Right cardiac atrium (tissue), 5 donors: Measurements from ENCODE around the gene NGEF. TPM values are rescaled to one million over a fixed set of nuclear protein-coding genes. Genes with fewer than 3 reads are reported as not detected.
A peak's percentile ranks its signal among the peaks of the same experiment; 100 is the strongest.

ENCODE experiments used
- ATAC-seq, 2 donors: fragments of 200-7000 bp; cut with Tn5 transposase; one replicate each; pipeline versions ENCODE4 v1.8.0 to v1.9.1; 2020; ENCODE audit warnings: moderate library complexity in 2 of 2, mild to moderate bottlenecking in 1 of 2
- DNase-seq, 3 donors: peaks; one replicate each; pipeline ENCODE4 v3.0.0-alpha.2; 2020
- H3K27ac ChIP-seq: one replicate; pipeline ENCODE4 v1.5.1; 2013; ENCODE audit warnings: mild to moderate bottlenecking, low read length, control low read depth, moderate library complexity
- H3K27me3 ChIP-seq: one replicate; pipeline ENCODE4 v1.6.1; 2013; ENCODE audit not compliant: control insufficient read depth, insufficient read depth
- H3K4me1 ChIP-seq: one replicate; pipeline ENCODE4 v1.6.1; 2013; ENCODE audit warnings: low read length; ENCODE audit not compliant: control insufficient read depth, insufficient read depth
- H3K4me3 ChIP-seq: one replicate; pipeline ENCODE4 v1.5.1; 2013; ENCODE audit warnings: low read length, control low read depth
- H3K9me3 ChIP-seq: one replicate; pipeline ENCODE4 v1.6.1; 2013; ENCODE audit warnings: low read length; ENCODE audit not compliant: control insufficient read depth
- WGBS: extraction: QIAGEN DNeasy Blood & Tissue Kit; methylation state at CpG from one replicate; pipeline ENCODE4 v1.1.7; 2013; 5-methylcytosine and 5-hydroxymethylcytosine counted together
- intact Hi-C, 4 donors: fragments of 100-400 bp; cut with DNase I; formaldehyde crosslinking; loops; one replicate each; pipeline versions ENCODE4 v1.11.0 to v1.14.0; 2022 to 2023
- polyA plus RNA-seq: library from polyadenylated mRNA; stranded (reverse); fragments of 200-250 nt; gene quantifications from one replicate; pipeline ENCODE4 v1.2.3, GENCODE V29; 2013
- total RNA-seq, 4 donors: library from RNA; stranded (reverse); fragmentation: NEBNext Ultra II Directional; extraction: Animal tissue kit (Norgen Biotek cat#: 25700); gene quantifications; one replicate each; pipeline ENCODE4 v1.2.1, GENCODE V29; 2021
- donor health status: healthy with polysubstance abuse.
- donor health status: DM: no; HTN: yes; CAD: no.
- donor health status: DM: no; HTN: no; CAD: no.
- donor health status: DM: no; HTN: yes; CAD: no; lungs with severe emphysema.
- donor health status: DM: yes; HTN: yes; CAD: no.

NGEF gene
- total and polyA plus RNA-seq, 5 donors: 1.5 to 4.2 (median 2.7) TPM

GRCh38 chr2:232929303-232930058, 83.6 kb downstream of the NGEF start:
- no peak for ATAC-seq
- intact Hi-C loops: no loop called here
- DNase-seq: no peak
- Histone ChIP-seq H3K4me1 (peaks cover 3% of the 10 kb centered on the region), H3K27me3 (no peaks in the 10 kb centered on the region), H3K4me3 (no peak overlapping the region), H3K9me3 (no peaks in the 10 kb centered on the region), H3K27ac (no peak overlapping the region)
- WGBS: 76% methylated on average over 9 of the region's 9 CpGs

- no peak for ATAC-seq
Observed at GRCh38 chr2:232928551-232929302, 84.3 kb downstream of the NGEF start.

GRCh38 chr2:232927793-232928550, 85.1 kb downstream of the NGEF start:
- ATAC-seq (peak in 1 of 2 donors; percentile 23), DNase-seq (no peak)
- no peaks in the 10 kb centered on the region for H3K27me3 ChIP-seq
- peaks cover 3% of the 10 kb centered on the region for H3K4me1 ChIP-seq
- no peak overlapping the region for H3K27ac ChIP-seq
- intact Hi-C loops: no loop called here
- 2% methylated on average over 114 of the region's 114 CpGs for WGBS
- peak overlapping the region; percentile 73 for H3K4me3 ChIP-seq
- H3K9me3 ChIP-seq: no peaks in the 10 kb centered on the region

More at GRCh38 chr2:232928551-232929302, 84.3 kb downstream of the NGEF start:
- Histone ChIP-seq H3K27me3 (no peaks in the 10 kb centered on the region), H3K9me3 (no peaks in the 10 kb centered on the region), H3K27ac (no peak overlapping the region), H3K4me1 (peaks cover 3% of the 10 kb centered on the region), H3K4me3 (peak overlapping the region; percentile 73)
- DNase-seq: peak in 1 of 3 donors; percentile 59
- 36% methylated on average over 56 of the region's 56 CpGs for WGBS
- intact Hi-C loops: no loop called here

- Histone ChIP-seq H3K4me1 (peaks cover 3% of the 10 kb centered on the region), H3K27me3 (no peaks in the 10 kb centered on the region), H3K4me3 (peak overlapping the region; percentile 73), H3K27ac (no peak overlapping the region), H3K9me3 (no peaks in the 10 kb centered on the region)
- ATAC-seq (peak; percentile 47 to 92), DNase-seq (peak; percentile 65 to 70 (median 69))
- intact Hi-C loops: no loop called here
- WGBS: 1% methylated on average over 76 of the region's 76 CpGs
Observed at GRCh38 chr2:232927032-232927792, 85.8 kb downstream of the NGEF start.

GRCh38 chr2:232926431-232926939, 86.6 kb downstream of the NGEF start:
- Histone ChIP-seq H3K9me3 (no peaks in the 10 kb centered on the region), H3K27ac (no peak overlapping the region), H3K27me3 (no peaks in the 10 kb centered on the region), H3K4me3 (no peak overlapping the region), H3K4me1 (no peaks in the 10 kb centered on the region)
- ATAC-seq (peak in 1 of 2 donors; percentile 9), DNase-seq (no peak)
- intact Hi-C loops: no loop called here
- WGBS: 26% methylated on average over 13 of the region's 13 CpGs

- no peaks in the 10 kb centered on the region for H3K4me1 ChIP-seq
- no peaks in the 10 kb centered on the region for H3K27me3 ChIP-seq
- 40% methylated on average over 11 of the region's 11 CpGs for WGBS
- intact Hi-C loops: no loop called here
- no peak overlapping the region for H3K4me3 ChIP-seq
- H3K9me3 ChIP-seq: no peaks in the 10 kb centered on the region
- DNase-seq (no peak), ATAC-seq (no peak)
- no peak overlapping the region for H3K27ac ChIP-seq
Observed at GRCh38 chr2:232925821-232926156, 87.3 kb downstream of the NGEF start.

- Histone ChIP-seq H3K9me3 (no peaks in the 10 kb centered on the region), H3K27ac (no peak overlapping the region), H3K4me3 (no peak overlapping the region), H3K4me1 (no peaks in the 10 kb centered on the region), H3K27me3 (no peaks in the 10 kb centered on the region)
- ATAC-seq (no peak), DNase-seq (no peak)
- intact Hi-C loops: no loop called here
- WGBS: 43% methylated on average over 11 of the region's 11 CpGs
Observed at GRCh38 chr2:232925153-232925820, 87.8 kb downstream of the NGEF start.

GRCh38 chr2:232924433-232924832, 88.6 kb downstream of the NGEF start:
- H3K4me1 ChIP-seq: no peaks in the 10 kb centered on the region
- no peaks in the 10 kb centered on the region for H3K27me3 ChIP-seq
- no peak overlapping the region for H3K27ac ChIP-seq
- intact Hi-C loops: no loop called here
- no peaks in the 10 kb centered on the region for H3K9me3 ChIP-seq
- ATAC-seq (no peak), DNase-seq (no peak)
- H3K4me3 ChIP-seq: no peak overlapping the region

- DNase-seq (no peak), ATAC-seq (no peak)
- no peaks in the 10 kb centered on the region for H3K27me3 ChIP-seq
- WGBS: 77% methylated on average over 3 of the region's 3 CpGs
- no peak overlapping the region for H3K27ac ChIP-seq
- no peaks in the 10 kb centered on the region for H3K9me3 ChIP-seq
- intact Hi-C loops: no loop called here
- no peaks in the 10 kb centered on the region for H3K4me1 ChIP-seq
- no peak overlapping the region for H3K4me3 ChIP-seq
Observed at GRCh38 chr2:232920760-232921159, 92.3 kb downstream of the NGEF start.

- H3K9me3 ChIP-seq: no peaks in the 10 kb centered on the region
- H3K4me3 ChIP-seq: no peak overlapping the region
- intact Hi-C loops: no loop called here
- DNase-seq (no peak), ATAC-seq (no peak)
- no peak overlapping the region for H3K27ac ChIP-seq
- WGBS: 65% methylated on average over 11 of the region's 11 CpGs
- no peaks in the 10 kb centered on the region for H3K4me1 ChIP-seq
- no peaks in the 10 kb centered on the region for H3K27me3 ChIP-seq
Observed at GRCh38 chr2:232920055-232920454, 93.0 kb downstream of the NGEF start.
